Measurements from ENCODE around the gene CHST8.

The CHST8 gene

GRCh38 chr19:33766623-33767022 lies 144.9 kb downstream of the CHST8 start:
- DNase-seq (ENCODE audit: low spot score) = no peak

GRCh38 chr19:33767898-33768413 lies 146.2 kb downstream of the CHST8 start:
- TF ChIP-seq CTCF (IDR thresholded peaks at IDR 0.05) = no peak
- Histone ChIP-seq H3K4me3 (no peak overlapping the region), H3K27ac (no peak overlapping the region)
- no peak for DNase-seq (ENCODE audit: low spot score)

More at GRCh38 chr19:33766623-33767022, 144.9 kb downstream of the CHST8 start:
- H3K27ac ChIP-seq = no peak overlapping the region
- no peak overlapping the region for H3K4me3 ChIP-seq
- no peak for TF ChIP-seq CTCF (IDR thresholded peaks at IDR 0.05)

- no peak for TF ChIP-seq CTCF (IDR thresholded peaks at IDR 0.05)
- H3K27ac ChIP-seq = no peak overlapping the region
- DNase-seq (ENCODE audit: low spot score) = no peak
- no peak overlapping the region for H3K4me3 ChIP-seq
These were observed 147.5 kb downstream of the CHST8 start for GRCh38 chr19:33769208-33769607.

DNA sequence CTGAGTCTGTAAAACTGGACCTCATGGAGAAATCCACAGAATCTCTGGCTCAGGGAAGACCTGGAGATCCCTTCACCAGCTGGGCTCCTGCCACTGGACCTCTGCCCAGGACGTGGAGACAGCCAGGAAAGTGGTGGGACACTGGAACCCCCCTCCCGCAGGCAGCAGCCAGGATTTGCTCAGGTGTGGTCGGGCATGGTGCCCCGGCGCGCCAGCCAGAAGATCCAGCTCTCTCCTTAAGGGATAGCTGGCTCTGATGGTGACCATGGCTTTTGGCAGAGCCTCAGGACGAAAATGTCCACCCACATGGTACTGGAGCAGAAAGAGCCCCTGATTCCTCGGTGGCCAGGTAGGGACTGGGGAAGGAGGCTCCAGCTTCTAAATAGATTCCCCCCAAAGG lies 148.4 kb downstream of the CHST8 start:
- no peak for TF ChIP-seq CTCF (IDR thresholded peaks at IDR 0.05)
- Histone ChIP-seq H3K4me3 (no peak overlapping the region), H3K27ac (no peak overlapping the region)
- DNase-seq (ENCODE audit: low spot score) = no peak

GRCh38 chr19:33771384-33772101 lies 149.8 kb downstream of the CHST8 start:
- DNase-seq (ENCODE audit: low spot score) = no peak
- TF ChIP-seq CTCF (IDR thresholded peaks at IDR 0.05) = peak; percentile 51
- Histone ChIP-seq H3K27ac (no peak overlapping the region), H3K4me3 (no peak overlapping the region)

DNA sequence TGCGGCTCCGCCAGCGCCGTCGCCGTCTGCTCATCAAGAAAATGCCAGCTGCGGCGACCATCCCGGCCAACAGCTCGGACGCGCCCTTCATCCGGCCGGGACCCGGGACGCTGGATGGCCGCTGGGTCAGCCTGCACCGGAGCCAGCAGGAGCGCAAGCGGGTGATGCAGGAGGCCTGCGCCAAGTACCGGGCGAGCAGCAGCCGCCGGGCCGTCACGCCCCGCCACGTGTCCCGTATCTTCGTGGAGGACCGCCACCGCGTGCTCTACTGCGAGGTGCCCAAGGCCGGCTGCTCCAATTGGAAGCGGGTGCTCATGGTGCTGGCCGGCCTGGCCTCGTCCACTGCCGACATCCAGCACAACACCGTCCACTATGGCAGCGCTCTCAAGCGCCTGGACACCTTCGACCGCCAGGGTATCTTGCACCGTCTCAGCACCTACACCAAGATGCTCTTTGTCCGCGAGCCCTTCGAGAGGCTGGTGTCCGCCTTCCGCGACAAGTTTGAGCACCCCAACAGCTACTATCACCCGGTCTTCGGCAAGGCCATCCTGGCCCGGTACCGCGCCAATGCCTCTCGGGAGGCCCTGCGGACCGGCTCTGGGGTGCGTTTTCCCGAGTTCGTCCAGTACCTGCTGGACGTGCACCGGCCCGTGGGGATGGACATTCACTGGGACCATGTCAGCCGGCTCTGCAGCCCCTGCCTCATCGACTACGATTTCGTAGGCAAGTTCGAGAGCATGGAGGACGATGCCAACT lies 150.5 kb downstream of the CHST8 start:
- Histone ChIP-seq H3K27ac (no peak overlapping the region), H3K4me3 (no peak overlapping the region)
- DNase-seq (ENCODE audit: low spot score) = no peak
- no peak for TF ChIP-seq CTCF (IDR thresholded peaks at IDR 0.05)

GRCh38 chr19:33772858-33773180 lies 151.1 kb downstream of the CHST8 start:
- no peak for DNase-seq (ENCODE audit: low spot score)
- no peak for TF ChIP-seq CTCF (IDR thresholded peaks at IDR 0.05)
- H3K27ac ChIP-seq = no peak overlapping the region
- no peak overlapping the region for H3K4me3 ChIP-seq

All from coronary artery (tissue), 2 donors.